Caco-2 (cell line): ENCODE data around the gene AK5. TPM values are rescaled to one million over a fixed set of nuclear protein-coding genes. Genes with fewer than 3 reads are reported as not detected.

Source experiments
- BruUV-seq: library from RNA; stranded (reverse); fragments of 400-500 nt; replicated peaks from 2 replicates; lab custom pipeline; 2021; lab: Mats Ljungman, UMichigan
- CTCF ChIA-PET: fragments of 300-600 bp; sonication (Branson Sonifier 250); formaldehyde crosslinking; loops from one replicate; lab custom pipeline; 2022; ENCODE audit warnings: antibody characterized with exemption; lab: Charles Lee
- POLR2A ChIA-PET: fragments of 300-600 bp; sonication (Branson Sonifier 250); formaldehyde crosslinking; loops from one replicate; lab custom pipeline; 2022; ENCODE audit warnings: antibody characterized with exemption; lab: Charles Lee
- DNase-seq, 2 experiments: peaks; one replicate each; pipeline versions ENCODE4 v3.0.0 to v3.0.0-alpha.2; 2020 to 2022
- H3K27me3 ChIP-seq: replicated peaks from 2 replicates; pipeline ENCODE4 v1.6.0; 2011; ENCODE audit warnings: low read length; ENCODE audit not compliant: control insufficient read depth, insufficient read depth
- H3K36me3 ChIP-seq: 2 replicates; pipeline ENCODE4 v1.5.1; 2011; ENCODE audit warnings: low read length; ENCODE audit not compliant: control insufficient read depth, insufficient read depth
- H3K4me1 ChIP-seq: fragments of 250-450 bp; sonication (Bioruptor Pico); 2 replicates; pipeline ENCODE4 v1.5.1; 2020; ENCODE audit warnings: mild to moderate bottlenecking
- H3K4me3 ChIP-seq: 2 replicates; pipeline ENCODE4 v1.5.1; 2011; ENCODE audit warnings: low read depth, mild to moderate bottlenecking, control low read depth, low read length
- H3K9me3 ChIP-seq: fragments of 250-450 bp; sonication (Bioruptor Pico); 2 replicates; pipeline ENCODE4 v1.5.1; 2020; ENCODE audit warnings: mild to moderate bottlenecking, moderate library complexity
- H3K27ac Mint-ChIP-seq: one replicate; pipeline ENCODE4 v1.8.0; 2022; ENCODE audit warnings: mixed read lengths; ENCODE audit not compliant: unreplicated experiment
- H3K27me3 Mint-ChIP-seq: one replicate; pipeline ENCODE4 v1.8.0; 2022; ENCODE audit warnings: mixed read lengths; ENCODE audit not compliant: insufficient read depth, unreplicated experiment
- H3K36me3 Mint-ChIP-seq: one replicate; pipeline ENCODE4 v1.8.0; 2022; ENCODE audit warnings: mild to moderate bottlenecking, mixed read lengths; ENCODE audit not compliant: insufficient read depth, unreplicated experiment
- H3K4me1 Mint-ChIP-seq: one replicate; pipeline ENCODE4 v1.8.0; 2022; ENCODE audit warnings: low read depth, mixed read lengths; ENCODE audit not compliant: unreplicated experiment
- H3K4me3 Mint-ChIP-seq: one replicate; pipeline ENCODE4 v1.8.0; 2022; ENCODE audit warnings: mild to moderate bottlenecking, moderate library complexity, mixed read lengths; ENCODE audit not compliant: unreplicated experiment
- H3K9me3 Mint-ChIP-seq: one replicate; pipeline ENCODE4 v1.8.0; 2022; ENCODE audit warnings: mixed read lengths; ENCODE audit not compliant: unreplicated experiment
- intact Hi-C: fragments of 100-400 bp; cut with micrococcal nuclease; formaldehyde crosslinking; loops from one replicate; pipeline ENCODE4 v1.10.0; 2022; ENCODE audit not compliant: unreplicated experiment
- total RNA-seq: library from RNA; stranded (reverse); gene quantifications from 2 replicates; pipeline ENCODE4 v1.2.3, GENCODE V29; 2022
- TF ChIP-seq, protein P1 (sequence below), 2 experiments: fragments of 200-600 bp in 1 of 2; IDR thresholded peaks; 1 replicate in 1 of 2; 2 replicates in 1 of 2; pipeline versions ENCODE4 v1.5.1 to v1.8.0; 2011 to 2022; ENCODE audit warnings: antibody characterized with exemption in 1 of 2, control low read depth in 1 of 2, inconsistent platforms in 1 of 2, low read depth in 1 of 2, low read length in 1 of 2, mild to moderate bottlenecking in 1 of 2, moderate library complexity in 1 of 2; ENCODE audit not compliant: insufficient read depth in 1 of 2, severe bottlenecking in 1 of 2, unreplicated experiment in 1 of 2

Gene AK5
- total RNA-seq, 1 experiment from 2014 or later, result not detected

DNA sequence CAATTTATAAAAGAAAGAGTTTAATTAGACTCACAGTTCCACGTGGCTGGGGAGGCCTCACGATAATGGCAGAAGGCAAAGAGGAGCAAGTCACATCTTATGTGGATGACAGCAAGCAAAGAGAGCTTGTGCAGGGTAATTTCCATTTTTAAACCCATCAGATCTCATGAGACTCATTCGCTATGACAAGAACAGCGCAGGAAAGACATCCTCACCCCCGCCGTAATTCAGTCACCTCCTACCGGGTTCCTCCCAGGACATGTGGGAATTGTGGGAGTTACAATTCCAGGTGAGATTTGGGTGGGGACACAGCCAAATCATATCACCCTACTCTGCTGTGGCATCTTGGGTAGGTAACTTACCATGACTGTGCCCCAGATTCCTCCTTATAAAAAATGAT lies 79.8 kb downstream of the AK5 start:
- POLR2A ChIA-PET, result no interaction called here
- no peaks in the 10 kb centered on the region for H3K9me3 ChIP-seq

DNA sequence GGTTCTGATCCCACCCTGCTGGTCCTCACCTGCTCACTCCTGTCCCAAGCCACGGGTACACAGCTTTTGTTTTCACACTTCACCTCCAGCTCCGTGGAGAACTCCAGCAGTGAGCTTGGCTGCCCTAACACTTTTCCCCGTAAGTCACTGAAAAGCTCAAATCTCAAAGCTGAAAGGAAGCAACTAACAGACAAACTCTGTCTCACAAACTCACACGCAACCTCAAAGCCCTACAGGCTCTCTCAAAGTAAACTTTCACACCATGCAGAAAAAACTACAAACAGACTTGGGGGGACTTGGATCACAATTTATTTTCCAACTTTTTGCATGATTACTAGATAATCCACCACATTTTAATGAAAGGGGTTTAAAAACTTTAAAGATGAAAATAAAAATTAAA lies 88.3 kb downstream of the AK5 start:
- no peak for DNase-seq
- H3K36me3 Mint-ChIP-seq, result no peaks in the 10 kb centered on the region
- CTCF ChIA-PET, result no interaction called here
- Histone ChIP-seq H3K27me3 (no peaks in the 10 kb centered on the region), H3K4me3 (no peak overlapping the region), H3K36me3 (no peaks in the 10 kb centered on the region), H3K4me1 (no peaks in the 10 kb centered on the region), H3K9me3 (no peaks in the 10 kb centered on the region)
- H3K4me3 Mint-ChIP-seq, result no peak overlapping the region
- TF ChIP-seq, protein P1, sequence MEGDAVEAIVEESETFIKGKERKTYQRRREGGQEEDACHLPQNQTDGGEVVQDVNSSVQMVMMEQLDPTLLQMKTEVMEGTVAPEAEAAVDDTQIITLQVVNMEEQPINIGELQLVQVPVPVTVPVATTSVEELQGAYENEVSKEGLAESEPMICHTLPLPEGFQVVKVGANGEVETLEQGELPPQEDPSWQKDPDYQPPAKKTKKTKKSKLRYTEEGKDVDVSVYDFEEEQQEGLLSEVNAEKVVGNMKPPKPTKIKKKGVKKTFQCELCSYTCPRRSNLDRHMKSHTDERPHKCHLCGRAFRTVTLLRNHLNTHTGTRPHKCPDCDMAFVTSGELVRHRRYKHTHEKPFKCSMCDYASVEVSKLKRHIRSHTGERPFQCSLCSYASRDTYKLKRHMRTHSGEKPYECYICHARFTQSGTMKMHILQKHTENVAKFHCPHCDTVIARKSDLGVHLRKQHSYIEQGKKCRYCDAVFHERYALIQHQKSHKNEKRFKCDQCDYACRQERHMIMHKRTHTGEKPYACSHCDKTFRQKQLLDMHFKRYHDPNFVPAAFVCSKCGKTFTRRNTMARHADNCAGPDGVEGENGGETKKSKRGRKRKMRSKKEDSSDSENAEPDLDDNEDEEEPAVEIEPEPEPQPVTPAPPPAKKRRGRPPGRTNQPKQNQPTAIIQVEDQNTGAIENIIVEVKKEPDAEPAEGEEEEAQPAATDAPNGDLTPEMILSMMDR (IDR thresholded peaks at IDR 0.05; ENCODE audit: insufficient read depth in 1 of 2, low read depth in 1 of 2, low read length in 1 of 2, severe bottlenecking in 1 of 2, unreplicated experiment in 1 of 2), result no peak
- intact Hi-C loops, result no loop called here
- H3K9me3 Mint-ChIP-seq, result no peaks in the 10 kb centered on the region
- H3K4me1 Mint-ChIP-seq, result no peaks in the 10 kb centered on the region
- POLR2A ChIA-PET, result no interaction called here
- BruUV-seq, result no TSS peak
- H3K27ac Mint-ChIP-seq, result no peak overlapping the region
- H3K27me3 Mint-ChIP-seq, result peaks cover 2% of the 10 kb centered on the region

More for the DNA sequence above, 79.8 kb downstream of the AK5 start:
- H3K9me3 Mint-ChIP-seq, result no peaks in the 10 kb centered on the region
- Histone ChIP-seq H3K4me1 (no peaks in the 10 kb centered on the region), H3K36me3 (no peaks in the 10 kb centered on the region), H3K4me3 (no peak overlapping the region), H3K27me3 (no peaks in the 10 kb centered on the region)
- H3K27ac Mint-ChIP-seq, result no peak overlapping the region
- no peaks in the 10 kb centered on the region for H3K4me1 Mint-ChIP-seq
- H3K4me3 Mint-ChIP-seq, result no peak overlapping the region
- no peak for DNase-seq
- intact Hi-C loops, result no loop called here
- TF ChIP-seq, protein P1 (IDR thresholded peaks at IDR 0.05; ENCODE audit: insufficient read depth in 1 of 2, low read depth in 1 of 2, low read length in 1 of 2, severe bottlenecking in 1 of 2, unreplicated experiment in 1 of 2), result no peak
- H3K27me3 Mint-ChIP-seq, result no peaks in the 10 kb centered on the region
- BruUV-seq, result no TSS peak
- CTCF ChIA-PET, result no interaction called here
- H3K36me3 Mint-ChIP-seq, result no peaks in the 10 kb centered on the region

DNA sequence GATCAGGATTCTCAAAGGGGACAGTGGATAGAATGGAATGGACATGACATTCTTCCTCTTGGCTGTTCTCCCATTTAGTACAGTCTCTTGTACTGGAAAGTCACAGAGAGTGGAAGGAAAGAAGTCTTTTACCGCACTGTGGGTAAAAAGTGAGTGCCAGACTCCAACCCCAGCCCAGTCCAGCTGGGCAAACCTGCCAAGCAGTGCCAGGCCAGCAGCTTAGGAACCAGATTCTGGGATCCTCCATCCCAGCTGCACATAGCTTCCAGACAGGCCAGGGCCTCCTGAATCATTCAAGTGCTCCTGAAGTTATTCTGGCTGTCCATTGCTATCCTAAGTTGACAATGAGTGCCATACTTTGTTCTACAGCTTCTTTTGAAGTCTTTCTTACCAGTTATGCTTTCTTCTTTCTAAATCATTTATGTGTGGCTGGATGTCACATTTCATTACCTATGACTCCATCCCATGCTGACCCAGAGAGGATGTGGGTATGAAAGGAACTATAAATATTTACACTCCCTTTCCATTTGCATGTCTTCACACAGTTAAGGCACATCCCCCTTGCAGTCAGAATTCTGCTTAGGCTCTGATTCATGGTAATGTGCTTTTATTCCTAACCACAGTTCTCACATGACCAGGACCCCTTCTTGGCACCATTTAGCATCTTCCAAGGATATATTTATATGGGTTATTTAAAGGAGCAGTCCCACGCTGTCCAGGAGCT lies 88.9 kb downstream of the AK5 start:
- Histone ChIP-seq H3K4me1 (no peaks in the 10 kb centered on the region), H3K4me3 (no peak overlapping the region), H3K27me3 (no peaks in the 10 kb centered on the region), H3K9me3 (no peaks in the 10 kb centered on the region), H3K36me3 (no peaks in the 10 kb centered on the region)
- TF ChIP-seq, protein P1 (IDR thresholded peaks at IDR 0.05; ENCODE audit: insufficient read depth in 1 of 2, low read depth in 1 of 2, low read length in 1 of 2, severe bottlenecking in 1 of 2, unreplicated experiment in 1 of 2), result no peak
- no peak for DNase-seq
- no peak overlapping the region for H3K27ac Mint-ChIP-seq
- ChIA-PET CTCF (no interaction called here), POLR2A (no interaction called here)
- H3K27me3 Mint-ChIP-seq, result peaks cover 2% of the 10 kb centered on the region
- H3K4me1 Mint-ChIP-seq, result no peaks in the 10 kb centered on the region
- H3K9me3 Mint-ChIP-seq, result no peaks in the 10 kb centered on the region
- no TSS peak for BruUV-seq
- no peaks in the 10 kb centered on the region for H3K36me3 Mint-ChIP-seq
- intact Hi-C loops, result no loop called here
- no peak overlapping the region for H3K4me3 Mint-ChIP-seq
